CD4-positive, alpha-beta T cell treated with Interleukin-15 for 4 hours (primary cell): Measurements from ENCODE around the gene GADD45B.
A peak's percentile ranks its signal among the peaks of the same experiment; 100 is the strongest.
"Not testable (repeated sequence)": the region's sequence is repeated elsewhere in the genome, so short reads cannot be mapped to it uniquely, and the experiment has no call there.

ENCODE experiments used
- DNase-seq: peaks from one replicate; pipeline ENCODE4 v3.0.0-alpha.2; 2020; ENCODE audit warnings: low spot score

GADD45B gene

GRCh38 chr19:2469102-2469914 is 6.6 kb upstream of the GADD45B start:
- no peak for DNase-seq

- DNase-seq: not testable (repeated sequence)
Measured at GRCh38 chr19:2469915-2470200, 6.1 kb upstream of the GADD45B start.

GRCh38 chr19:2474232-2475017 is 1.5 kb upstream of the GADD45B start:
- DNase-seq: peak; percentile 87

GRCh38 chr19:2475018-2475701 is 767 bp upstream of the GADD45B start:
- peak; percentile 66 for DNase-seq

- DNase-seq: peak; percentile 57
Measured at GRCh38 chr19:2476451-2477140, 669 bp downstream of the GADD45B start.

GRCh38 chr19:2477141-2477710 is 1.3 kb downstream of the GADD45B start:
- DNase-seq: no peak

- no peak for DNase-seq
Measured at GRCh38 chr19:2477732-2478191, 1.8 kb downstream of the GADD45B start.

- DNase-seq: peak; percentile 48
Measured at GRCh38 chr19:2478278-2478755, 2.4 kb downstream of the GADD45B start.

GRCh38 chr19:2478756-2479555 is 3.0 kb downstream of the GADD45B start:
- DNase-seq: peak; percentile 59

GRCh38 chr19:2479556-2480194 is 3.7 kb downstream of the GADD45B start:
- DNase-seq: no peak

- no peak for DNase-seq
Measured at GRCh38 chr19:2481466-2481865, 5.5 kb downstream of the GADD45B start.

- DNase-seq: no peak
Measured at GRCh38 chr19:2482354-2483038, 6.6 kb downstream of the GADD45B start.

- no peak for DNase-seq
Measured at GRCh38 chr19:2483084-2483483, 7.2 kb downstream of the GADD45B start.

GRCh38 chr19:2483484-2484151 is 7.7 kb downstream of the GADD45B start:
- DNase-seq: no peak

- no peak for DNase-seq
Measured at GRCh38 chr19:2484178-2484937, 8.4 kb downstream of the GADD45B start.

- no peak for DNase-seq
Measured at GRCh38 chr19:2485428-2485827, 9.5 kb downstream of the GADD45B start.

- no peak for DNase-seq
Measured at GRCh38 chr19:2487090-2487489, 11.2 kb downstream of the GADD45B start.

GRCh38 chr19:2487842-2488241 is 11.9 kb downstream of the GADD45B start:
- DNase-seq: no peak
